GM12892 (cell line): Measurements from ENCODE around the gene ABCB8.

Source experiments
- POLR2A ChIP-seq: IDR thresholded peaks from 2 replicates; pipeline ENCODE4 v1.6.1; 2011; ENCODE audit warnings: low read depth, low read length, control low read depth
- POLR2AphosphoS5 ChIP-seq: IDR thresholded peaks from 2 replicates; pipeline ENCODE4 v1.6.1; 2011; ENCODE audit warnings: low read depth, low read length, control low read depth
- TAF1 ChIP-seq: IDR thresholded peaks from 2 replicates; pipeline ENCODE4 v1.6.1; 2011; ENCODE audit warnings: low read depth, mild to moderate bottlenecking, control low read depth, low read length, borderline replicate concordance

DNA sequence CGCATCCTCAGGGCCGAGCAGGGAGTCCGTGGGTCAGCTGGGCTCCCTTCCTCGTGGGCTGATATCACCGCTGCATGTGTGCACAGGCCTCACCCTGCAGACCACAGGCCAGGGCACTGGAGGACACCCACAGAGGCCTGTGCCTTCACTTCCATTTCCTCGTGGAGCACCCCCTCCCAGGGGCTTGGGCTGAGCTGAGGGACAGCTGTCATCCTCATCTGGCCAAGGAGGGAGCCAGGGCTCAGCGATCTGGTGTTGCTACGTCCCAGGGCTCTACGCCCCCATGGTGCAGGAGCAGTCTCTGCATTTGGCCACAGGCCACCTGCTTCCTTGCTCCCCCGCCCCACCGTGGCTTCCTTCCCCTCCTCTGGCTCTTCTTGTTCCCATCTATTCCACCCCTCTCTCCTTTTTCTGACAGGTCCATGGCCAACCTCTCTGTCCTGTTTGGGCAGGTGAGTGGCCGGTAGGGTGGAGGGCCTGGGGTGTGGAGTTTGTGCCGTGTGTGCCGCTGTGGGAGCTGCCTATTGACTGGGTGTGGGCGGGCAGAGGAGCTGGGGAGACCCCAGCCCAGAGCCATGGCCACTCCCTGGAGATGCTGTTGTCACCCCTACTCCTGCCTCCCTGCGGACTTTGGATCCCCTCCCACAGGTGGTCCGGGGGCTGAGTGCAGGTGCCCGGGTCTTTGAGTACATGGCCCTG lies 11.7 kb downstream of the ABCB8 start:
- TF ChIP-seq POLR2A: no peak
- TF ChIP-seq TAF1: no peak
- TF ChIP-seq POLR2AphosphoS5: no peak
